NCI-H146 treated with DMSO at 0.1 percent for 48 hours (cell line): Measurements from ENCODE around the gene CLDND1.

Experiments used
- DNase-seq: peaks from one replicate; lab custom pipeline; 2025; ENCODE audit not compliant: unreplicated experiment; lab: John Stamatoyannopoulos, UW

The CLDND1 gene

DNA sequence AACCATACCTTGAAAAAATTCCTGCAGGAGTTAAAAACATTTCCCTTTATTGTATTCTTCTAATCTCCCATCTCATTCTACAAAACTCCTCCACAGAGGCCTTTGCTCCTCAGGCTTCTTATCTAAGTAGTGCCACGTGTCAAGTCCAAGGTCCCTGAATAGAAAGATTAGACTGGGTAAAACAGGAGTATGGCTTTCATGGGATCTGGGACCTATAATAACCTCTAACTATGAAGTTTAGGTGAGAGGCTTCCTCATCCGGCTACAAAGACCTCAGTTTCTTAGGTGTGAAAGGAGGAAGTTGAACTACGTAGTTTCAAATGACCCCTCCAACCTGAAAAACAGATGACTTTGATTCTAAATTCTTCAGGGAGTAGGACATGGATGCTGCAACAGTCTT lies 29.1 kb upstream of the CLDND1 start:
- DNase-seq: no peak

DNA sequence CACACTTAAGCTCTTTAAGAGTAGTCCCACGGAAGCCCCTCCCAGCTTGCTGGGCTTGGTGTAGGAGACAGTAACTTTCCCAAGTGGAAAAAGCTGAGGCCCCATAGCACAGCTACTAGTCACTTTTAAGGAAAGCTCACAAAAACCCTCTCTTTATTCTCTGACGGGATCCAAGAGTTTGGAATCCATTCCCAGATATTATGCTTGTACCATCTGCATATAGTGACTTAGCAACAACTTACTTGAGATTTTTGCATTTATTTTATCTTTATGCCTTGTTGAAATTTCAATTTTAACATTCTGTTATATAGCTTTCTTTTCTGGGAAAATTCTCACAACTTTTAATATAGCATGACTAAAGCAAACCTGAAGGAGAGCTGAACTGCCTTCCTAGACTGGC lies 28.5 kb upstream of the CLDND1 start:
- DNase-seq: no peak

DNA sequence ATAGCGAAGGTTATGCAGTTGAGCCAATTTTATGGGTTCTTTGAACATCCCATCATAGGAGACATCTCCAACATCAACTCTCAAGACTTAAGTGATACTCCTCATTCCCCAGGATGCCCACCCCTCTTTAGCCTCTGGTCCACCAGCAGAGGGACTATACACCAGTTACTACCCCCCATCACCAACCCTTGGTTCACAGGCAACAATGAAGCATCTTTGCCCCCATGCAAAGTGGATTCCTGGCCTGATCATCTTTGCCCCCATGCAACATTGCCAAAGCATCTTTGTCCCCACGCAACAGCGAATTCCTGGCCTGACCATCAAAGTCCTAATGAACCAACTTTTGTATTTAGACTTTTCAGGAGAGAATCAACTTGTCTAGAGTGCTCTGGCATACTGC lies 28.1 kb upstream of the CLDND1 start:
- no peak for DNase-seq

DNA sequence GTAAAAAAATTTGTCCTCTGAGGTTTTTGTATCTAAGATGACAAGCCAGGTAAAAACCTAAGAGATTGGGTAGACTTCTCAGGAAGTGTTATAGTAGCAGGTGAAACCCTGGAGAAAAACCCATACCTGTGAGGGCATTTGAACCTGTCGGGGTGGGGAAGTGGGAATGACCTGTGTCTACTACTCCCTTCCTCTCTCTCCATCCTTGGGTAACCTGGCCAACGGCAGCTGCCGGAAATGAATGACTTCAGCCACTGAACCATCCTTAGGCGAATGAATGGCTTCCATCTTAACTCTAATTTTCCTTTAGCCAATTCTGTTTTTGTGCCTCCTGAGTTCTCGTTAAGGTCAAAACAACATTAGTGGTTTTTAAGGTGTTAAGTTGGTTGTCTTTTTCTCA lies 25.8 kb upstream of the CLDND1 start:
- no peak for DNase-seq

DNA sequence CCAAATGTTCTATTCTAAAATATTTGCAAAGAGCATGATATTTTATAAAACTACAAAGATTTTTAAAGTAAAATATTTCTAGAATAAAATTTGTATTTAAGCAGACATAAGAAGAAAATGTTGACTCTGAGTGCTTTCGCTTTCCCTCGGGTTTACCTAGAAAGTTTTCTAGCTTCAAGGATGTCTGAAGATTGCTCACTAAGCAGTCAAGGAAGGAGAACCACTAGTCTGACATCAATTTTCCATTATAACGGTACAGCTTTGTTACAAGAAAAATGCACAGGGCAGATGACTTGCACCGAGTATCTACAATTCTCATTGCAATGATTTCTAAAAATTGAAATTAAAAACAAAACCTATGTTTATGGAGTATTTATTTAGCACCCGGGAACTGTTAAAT lies 23.2 kb upstream of the CLDND1 start:
- DNase-seq: no peak

DNA sequence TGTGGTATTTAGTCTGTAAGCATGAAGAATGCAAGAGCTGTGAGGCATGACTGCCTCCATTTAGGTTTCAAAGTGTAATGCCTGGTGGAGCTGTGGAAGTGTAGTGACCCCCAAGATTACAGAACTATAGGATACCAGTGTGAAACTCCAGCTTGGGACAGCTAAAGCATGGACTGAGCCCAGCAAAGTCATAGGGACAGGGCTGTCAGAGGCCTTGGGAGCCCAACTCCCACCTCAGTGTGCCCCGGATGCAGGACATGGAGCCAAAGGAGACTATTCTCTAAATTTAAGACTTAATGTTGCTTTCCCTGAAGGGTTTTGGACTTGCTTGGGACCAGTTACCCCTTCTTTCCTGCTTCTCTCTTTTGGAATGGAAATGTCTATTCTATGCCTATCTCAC lies 19.9 kb upstream of the CLDND1 start:
- no peak for DNase-seq

DNA sequence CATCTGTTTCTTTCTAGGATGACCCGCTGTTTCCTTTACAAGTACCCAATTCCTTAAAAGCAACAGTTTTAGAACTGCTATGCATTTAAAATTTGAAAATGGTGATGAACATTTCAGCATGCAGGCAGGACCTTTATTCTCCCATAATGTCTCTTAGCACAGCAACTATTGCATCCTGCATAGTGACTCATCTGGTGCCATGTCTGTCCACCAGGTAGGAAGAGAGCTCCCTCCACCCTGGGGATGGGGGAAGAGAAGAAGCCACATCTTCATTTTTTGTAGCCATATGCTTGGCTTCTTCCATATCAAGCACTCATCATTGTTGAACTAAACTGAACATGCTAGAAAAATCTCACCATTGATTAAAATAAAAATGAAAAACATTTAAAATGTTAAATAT lies 19.0 kb upstream of the CLDND1 start:
- DNase-seq: no peak

DNA sequence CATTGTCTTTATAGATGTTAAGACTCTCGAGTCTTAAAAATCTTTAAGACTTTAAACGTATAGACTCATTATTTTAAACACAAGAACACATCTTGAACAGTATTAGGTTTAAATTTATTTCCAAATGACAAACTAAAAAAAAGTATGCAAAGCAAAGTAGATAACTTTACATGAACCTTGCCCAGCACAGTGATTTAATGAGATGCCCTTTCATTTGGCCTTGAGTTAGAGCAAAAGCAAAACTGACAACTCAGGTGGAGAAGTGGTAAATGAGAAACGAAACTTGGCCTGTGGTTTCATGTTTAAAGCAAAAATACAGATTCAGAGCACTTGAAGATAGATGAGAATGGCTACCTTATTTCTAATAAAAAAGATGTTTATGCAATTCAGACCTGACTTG lies 17.6 kb upstream of the CLDND1 start:
- DNase-seq: no peak

DNA sequence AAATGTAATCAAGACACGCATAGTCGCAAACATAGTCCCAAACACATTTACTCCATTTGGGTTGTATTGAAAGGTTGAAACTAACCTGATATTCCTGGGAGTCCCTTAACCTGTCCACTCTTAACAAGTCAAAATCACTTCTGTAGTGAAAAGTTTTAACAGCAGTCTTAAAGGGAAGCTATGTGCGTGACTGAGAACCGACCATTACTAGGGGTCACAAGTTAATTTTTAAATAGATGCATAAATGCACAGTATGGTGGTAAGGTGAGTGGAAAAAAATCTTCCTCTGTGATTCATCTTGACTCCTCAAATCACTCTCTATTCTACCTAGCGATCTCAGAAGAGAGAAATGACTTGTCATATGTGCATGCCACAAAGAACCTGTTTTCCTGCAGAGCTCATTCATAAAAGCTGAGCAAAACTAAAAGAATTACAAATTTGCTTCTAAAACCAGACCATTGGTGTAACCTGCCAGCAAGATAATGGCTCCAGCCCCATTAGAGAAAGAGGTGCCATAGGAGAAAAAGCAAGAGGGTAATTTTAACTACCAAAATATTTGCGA lies 13.8 kb upstream of the CLDND1 start:
- DNase-seq: no peak

DNA sequence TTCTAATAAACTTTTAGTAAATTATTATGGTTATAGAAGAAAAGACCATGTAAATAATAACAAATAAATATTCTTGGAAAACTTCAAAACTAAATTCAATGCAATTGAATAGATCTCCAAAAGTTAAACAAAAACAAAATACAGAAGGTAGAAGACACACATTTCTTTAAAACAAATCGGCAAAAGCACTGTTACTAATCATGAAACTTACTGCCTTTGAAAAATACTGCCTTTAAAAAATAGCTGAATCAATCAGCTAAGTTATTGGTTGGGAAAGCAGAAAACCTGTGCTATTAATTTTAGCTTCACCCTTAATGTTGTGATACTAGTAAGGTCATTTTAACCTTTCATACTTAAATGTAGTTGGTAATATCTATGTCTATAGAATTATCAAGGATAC lies 12.0 kb upstream of the CLDND1 start:
- DNase-seq: no peak

DNA sequence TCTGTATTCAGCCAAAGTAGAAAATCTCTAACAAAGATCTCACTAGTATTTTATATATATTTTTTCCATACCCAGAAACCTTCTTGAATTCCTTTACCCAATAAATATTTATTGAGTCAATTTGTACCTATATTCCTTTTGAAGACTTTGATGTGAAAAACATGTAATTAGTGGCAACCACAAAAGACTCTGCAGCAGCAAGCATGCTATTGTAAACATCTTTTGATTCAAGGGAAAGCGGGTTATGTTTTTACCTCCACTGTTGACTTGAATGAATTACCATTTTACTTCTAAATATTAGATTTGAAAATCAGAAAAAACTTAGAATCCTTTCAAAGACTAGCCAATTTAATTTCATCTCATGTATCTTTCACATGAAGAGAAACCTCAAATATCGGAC lies 11.5 kb upstream of the CLDND1 start:
- DNase-seq: no peak

DNA sequence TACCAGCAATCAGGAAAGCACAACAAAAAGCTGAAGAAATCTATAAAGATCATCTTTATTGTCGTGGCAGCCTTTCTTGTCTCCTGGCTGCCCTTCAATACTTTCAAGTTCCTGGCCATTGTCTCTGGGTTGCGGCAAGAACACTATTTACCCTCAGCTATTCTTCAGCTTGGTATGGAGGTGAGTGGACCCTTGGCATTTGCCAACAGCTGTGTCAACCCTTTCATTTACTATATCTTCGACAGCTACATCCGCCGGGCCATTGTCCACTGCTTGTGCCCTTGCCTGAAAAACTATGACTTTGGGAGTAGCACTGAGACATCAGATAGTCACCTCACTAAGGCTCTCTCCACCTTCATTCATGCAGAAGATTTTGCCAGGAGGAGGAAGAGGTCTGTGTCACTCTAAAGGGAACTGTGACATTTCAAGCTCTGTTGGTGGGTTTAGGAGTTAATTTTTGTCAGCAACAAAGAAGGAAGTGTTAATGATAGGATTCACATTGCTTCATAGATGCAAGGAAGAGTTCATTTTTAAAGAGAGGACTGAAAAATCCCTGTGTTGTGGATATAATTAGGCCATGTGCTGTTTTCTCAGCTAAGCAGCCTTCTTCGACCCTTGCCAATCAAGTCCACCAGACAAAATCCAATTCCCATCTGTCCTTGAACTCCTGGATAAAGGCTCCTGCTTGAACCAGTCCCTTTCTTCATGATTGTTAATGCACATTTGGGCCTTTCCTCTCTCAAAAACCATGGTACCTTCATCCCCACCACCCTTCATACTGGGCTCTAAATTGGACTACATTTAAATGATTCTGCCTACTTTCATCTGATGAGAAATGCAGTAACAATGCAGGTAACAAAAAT lies 10.2 kb upstream of the CLDND1 start:
- no peak for DNase-seq

DNA sequence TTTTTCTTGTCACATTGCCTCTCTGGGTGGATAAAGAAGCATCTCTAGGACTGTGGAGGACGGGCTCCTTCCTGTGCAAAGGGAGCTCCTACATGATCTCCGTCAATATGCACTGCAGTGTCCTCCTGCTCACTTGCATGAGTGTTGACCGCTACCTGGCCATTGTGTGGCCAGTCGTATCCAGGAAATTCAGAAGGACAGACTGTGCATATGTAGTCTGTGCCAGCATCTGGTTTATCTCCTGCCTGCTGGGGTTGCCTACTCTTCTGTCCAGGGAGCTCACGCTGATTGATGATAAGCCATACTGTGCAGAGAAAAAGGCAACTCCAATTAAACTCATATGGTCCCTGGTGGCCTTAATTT lies 9.6 kb upstream of the CLDND1 start:
- no peak for DNase-seq

DNA sequence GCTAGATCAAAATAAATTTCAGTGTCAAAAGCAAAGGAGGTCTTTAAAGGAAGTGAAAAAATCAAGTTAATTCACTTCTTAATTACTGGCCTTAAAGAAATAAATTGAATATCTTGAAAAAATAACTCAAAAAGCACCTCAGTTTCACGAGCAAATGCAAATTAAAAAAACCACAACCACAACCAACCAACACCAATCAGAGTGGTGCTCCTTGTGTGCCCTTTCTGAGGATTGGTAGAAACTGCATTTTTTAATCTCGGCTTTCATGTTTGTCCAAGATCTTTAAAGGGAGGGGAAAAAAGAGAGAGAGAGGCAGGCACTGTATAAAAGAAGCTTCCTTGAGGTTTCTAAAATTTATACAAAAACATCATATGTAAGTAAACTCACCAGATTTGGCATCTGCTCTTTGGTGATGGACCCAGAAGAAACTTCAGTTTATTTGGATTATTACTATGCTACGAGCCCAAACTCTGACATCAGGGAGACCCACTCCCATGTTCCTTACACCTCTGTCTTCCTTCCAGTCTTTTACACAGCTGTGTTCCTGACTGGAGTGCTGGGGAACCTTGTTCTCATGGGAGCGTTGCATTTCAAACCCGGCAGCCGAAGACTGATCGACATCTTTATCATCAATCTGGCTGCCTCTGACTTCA lies 9.0 kb upstream of the CLDND1 start, which contains the start of gene GPR15:
Gene GPR15, plus strand, starts transcription at position 357 of the 653 bp plus-strand sequence. Its CDS starts 56 bp downstream, at position 413.
- DNase-seq: no peak

DNA sequence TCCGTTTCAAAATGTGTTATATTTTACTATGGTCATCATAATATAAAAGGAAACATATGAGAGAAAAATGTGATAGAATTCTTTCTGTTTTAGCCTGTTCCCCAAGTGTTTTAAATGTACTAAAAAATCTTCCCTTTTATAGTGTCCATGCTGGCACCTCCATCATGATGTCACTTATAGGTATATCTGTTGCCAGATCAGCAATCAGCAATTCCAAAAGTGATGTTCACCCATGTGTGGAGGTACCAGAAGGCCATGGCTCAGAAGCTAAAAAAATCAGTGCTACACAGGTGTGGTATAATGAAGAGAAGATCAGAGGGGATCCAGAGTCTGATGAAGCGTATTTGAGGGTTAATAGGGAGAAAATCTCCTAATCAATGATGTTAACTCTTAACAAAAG lies 8.0 kb upstream of the CLDND1 start:
- DNase-seq: no peak

DNA sequence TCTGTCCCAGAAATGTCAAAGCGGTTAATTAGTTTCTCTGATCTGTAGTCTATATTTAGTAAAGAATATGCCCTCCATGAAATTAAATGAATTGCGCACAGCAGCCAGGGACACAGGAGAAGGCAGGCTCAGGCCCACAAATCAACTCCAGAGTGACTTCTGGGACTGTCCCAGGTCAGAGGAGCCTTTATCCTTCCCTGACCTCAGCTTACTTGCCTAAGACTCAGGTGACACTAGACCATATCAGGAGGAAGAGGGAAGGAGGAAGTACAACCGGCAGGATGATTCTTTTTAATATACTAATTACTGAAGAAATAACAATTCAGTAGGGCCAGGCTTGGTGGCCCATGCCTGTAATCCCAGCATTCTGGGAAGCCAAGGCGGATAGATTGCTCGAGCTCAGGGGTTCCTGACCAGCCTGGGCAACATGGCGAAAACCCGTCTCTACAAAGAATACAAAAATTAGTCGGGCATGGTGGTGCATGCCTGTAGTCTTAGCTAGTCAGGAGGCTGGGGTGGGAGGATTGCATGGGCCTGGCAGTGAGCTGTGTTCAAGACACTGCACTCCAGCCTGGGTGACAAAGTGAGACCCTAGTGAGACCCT lies 7.3 kb upstream of the CLDND1 start:
- DNase-seq: no peak

DNA sequence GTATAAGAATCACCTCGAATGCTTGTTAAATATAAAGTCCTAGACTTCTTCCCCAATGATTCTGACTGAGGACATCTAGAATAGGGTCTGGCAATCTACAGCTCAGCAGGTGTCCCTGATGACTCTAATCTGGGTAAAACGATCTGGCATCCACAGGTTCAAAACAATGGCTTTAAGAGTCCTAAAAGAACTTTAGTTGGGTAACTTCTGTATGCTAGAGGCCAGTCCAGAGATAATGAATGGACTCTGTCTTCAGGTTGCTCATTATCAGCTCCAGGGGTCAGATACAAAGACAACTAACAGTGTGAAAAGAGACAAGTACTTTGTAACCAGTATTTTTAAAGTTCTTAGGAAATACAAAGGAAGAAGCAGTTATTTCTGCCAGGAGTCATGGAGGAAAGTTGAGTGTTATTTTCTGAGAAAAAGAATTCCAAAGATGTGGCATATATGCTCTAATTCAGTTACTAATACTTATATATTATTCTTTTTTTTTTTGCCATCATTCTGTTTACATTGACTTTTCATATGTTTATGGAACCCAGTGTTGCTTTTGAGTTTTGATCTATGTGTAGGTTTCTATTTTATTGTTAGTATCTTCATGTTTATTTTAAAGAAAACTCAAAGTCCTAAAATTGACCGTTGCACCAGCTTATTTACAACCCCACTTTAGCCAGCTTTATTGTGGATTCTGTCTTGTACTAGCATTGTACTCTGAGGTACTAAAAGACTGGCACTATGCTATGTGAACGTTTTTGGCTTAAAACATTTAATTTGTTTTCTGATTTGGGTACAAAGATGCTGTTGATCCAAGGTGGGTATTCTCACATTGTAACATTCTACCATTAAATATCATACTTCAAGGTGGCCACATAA lies 6.0 kb upstream of the CLDND1 start:
- no peak for DNase-seq

DNA sequence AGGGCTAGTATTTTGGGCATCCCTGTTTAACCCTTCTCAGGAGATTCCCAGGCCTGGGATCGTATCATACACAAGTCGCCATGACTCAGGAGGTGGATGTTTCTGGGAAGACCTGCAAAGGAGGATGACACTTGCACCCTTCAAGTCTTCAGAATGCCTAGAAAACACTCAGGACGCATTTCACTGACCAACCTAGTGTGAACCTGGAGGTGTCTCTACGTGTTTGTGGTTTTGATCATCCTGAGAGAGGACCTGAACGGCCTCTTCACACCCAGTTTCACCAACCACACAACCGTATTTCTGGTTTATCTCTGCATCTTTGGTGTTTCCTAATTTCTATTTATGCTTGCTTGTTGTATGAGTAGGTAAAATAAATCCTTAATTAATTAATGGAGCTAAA lies 2.8 kb upstream of the CLDND1 start:
- DNase-seq: no peak

DNA sequence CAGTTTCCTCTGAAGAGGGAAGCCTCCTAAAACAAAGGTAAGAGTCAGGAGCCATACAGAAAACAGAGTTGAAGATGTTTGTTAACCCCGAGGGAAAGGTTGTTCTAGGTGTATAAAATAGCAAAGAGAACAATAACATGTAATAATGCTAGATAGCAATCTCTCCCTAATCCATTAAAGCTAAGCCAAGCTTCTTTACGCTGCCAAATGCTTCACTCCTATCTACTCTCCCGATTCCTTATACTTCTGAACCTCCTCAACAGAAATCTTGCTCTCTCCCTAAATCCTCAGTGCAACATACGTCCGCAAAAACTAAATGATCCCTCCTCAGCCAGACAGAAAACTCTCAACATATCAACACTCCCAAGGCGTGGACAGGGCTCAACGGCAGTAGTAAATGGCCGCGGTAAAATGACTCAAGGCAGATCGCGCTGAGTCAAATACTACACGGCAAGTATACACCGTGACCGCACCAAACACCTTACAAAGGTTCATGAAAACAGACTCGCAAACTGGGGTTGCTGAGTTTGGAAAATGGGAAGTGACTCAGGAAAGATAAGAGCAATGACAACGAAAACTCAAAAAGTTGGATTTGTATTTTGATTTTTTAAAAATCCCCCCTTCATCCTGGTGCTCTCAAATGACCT lies 682 bp downstream of the CLDND1 start:
- DNase-seq: peak; percentile 22

DNA sequence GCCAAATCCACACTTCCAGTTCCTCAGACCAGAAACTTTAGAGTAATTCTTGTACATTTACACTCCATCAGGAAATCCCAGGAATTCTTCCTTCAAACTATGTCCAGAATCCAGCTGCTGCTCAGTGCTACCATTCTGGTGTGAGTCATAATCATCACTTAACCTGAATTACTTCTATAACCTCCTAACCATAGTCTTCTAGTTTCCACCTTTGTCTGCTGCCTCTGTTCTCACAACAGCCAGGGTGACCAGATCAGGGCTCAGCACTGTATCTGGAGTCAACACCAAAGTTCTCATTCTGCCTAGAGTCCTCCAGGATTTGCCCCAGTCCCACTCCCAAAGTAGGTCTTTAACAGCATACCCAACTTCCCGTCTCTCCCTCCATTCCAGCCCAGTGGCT lies 3.4 kb downstream of the CLDND1 start:
- DNase-seq: no peak

DNA sequence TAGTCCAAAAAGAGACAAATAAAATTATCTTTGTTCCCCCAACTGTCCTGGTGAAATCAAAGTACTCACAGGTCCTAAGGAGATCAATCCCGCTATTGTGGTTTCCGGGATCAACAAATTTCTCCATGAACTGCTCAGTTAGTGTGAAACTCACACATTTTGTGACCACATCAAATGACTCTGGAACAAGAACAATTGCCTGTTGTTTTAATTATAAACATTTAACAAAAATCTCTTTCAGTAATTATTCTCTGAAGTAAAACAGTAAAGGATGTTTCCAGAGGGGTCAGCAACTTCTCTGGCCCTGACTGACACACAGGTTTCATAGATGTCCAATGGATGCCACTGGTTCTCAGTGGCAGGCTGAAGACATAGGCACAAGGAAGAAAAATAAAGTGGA lies 3.9 kb downstream of the CLDND1 start:
- no peak for DNase-seq
